ENCODE data around the gene IDUA.
A peak's percentile ranks its signal among the peaks of the same experiment; 100 is the strongest.

IDUA gene

DNA sequence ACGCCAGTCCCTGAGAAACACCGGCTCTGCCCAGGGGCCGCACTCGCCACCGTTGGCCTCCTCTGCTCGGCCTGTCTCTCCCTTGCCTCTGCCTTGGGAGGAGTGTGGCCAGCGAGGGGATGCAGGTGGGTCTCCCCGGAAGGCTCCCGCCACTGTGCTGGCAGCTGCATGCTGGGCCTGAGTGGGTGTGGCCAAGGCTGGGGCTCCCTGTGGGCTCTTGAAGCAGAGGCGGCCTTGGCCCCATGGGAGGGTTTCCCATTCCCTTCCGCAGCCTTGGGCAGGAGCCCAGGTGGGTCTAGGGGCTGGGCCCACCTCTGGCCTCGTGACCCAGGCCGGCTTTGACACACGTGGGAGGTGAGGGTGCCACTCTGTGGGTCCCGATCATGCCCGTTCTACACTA is 43.7 kb downstream of the IDUA start:
- TF ChIP-seq, protein P1, sequence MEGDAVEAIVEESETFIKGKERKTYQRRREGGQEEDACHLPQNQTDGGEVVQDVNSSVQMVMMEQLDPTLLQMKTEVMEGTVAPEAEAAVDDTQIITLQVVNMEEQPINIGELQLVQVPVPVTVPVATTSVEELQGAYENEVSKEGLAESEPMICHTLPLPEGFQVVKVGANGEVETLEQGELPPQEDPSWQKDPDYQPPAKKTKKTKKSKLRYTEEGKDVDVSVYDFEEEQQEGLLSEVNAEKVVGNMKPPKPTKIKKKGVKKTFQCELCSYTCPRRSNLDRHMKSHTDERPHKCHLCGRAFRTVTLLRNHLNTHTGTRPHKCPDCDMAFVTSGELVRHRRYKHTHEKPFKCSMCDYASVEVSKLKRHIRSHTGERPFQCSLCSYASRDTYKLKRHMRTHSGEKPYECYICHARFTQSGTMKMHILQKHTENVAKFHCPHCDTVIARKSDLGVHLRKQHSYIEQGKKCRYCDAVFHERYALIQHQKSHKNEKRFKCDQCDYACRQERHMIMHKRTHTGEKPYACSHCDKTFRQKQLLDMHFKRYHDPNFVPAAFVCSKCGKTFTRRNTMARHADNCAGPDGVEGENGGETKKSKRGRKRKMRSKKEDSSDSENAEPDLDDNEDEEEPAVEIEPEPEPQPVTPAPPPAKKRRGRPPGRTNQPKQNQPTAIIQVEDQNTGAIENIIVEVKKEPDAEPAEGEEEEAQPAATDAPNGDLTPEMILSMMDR (IDR thresholded peaks at IDR 0.05; ENCODE audit: low read depth, low read length), result no peak
- H3K4me3 ChIP-seq (replicated peaks in 1 of 2; ENCODE audit: low read depth in 2 of 2, low read length in 2 of 2), result no peak overlapping the region
- no peak for DNase-seq (ENCODE audit: low read depth in 2 of 2)

DNA sequence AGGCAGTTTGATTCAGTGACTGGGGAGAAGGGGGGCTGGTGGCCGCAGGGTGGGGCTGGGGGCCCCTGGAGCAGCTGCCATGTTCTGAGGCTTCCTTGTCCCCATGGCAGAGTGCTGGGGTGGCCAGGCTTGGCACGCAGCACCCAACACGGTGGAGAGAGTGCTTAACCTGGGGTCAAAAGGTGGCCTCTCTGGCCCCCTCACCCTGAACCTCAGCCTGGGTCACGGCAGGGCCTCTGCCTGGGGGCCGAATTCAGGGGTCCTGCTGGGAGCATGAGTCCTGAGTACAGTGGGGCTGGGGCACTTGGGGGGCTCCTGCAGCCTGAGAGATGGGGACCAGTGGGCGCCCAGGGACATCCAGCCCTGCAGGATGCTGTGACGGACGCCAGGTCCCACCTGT is 44.5 kb downstream of the IDUA start:
- no peak for DNase-seq (ENCODE audit: low read depth in 2 of 2)
- H3K4me3 ChIP-seq (replicated peaks in 1 of 2; ENCODE audit: low read depth in 2 of 2, low read length in 2 of 2), result no peak overlapping the region
- TF ChIP-seq, protein P1 (IDR thresholded peaks at IDR 0.05; ENCODE audit: low read depth, low read length), result no peak

DNA sequence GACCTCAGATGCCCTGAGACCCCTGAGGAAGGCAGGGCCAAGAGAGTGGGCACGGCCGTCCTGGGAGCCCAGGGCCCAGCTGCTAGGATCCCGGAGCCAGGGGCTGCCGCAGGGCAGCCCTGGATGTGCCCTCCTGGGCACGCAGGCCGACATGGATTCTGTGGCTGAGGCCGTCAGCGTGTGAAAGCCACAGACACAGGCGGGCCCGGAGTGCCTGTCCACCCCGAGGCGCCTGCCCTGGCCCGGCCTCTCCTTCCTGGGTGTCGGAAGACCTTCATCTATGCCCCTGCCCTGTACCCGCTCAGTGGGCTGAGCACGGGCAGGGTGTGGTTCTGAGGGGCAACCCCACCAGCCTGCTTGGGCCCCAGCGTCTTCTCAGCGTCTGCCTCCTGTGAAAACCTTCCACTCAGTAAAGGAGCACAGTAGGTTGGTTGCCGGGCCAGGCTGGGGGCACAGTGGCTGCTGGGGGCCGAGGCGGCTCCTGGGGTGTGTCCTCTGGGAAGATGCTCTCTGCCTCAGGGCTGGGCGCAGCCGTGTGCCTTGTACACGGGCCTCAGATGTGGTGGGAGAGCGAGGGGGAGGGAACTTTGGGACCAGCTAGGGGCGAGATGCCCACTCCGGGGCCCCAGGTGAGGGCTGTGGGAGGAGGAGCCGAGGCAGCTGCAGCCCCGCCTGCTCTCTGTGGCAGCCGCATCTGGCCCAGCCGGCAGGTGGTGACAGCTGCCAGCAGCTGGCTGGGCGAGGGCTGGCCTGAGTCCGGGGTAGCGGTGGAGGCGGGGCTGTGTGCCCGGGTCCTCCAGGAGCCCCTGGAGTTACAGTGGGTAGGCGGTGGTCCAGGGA is 45.3 kb downstream of the IDUA start:
- TF ChIP-seq, protein P1 (IDR thresholded peaks at IDR 0.05; ENCODE audit: low read depth, low read length), result no peak
- H3K4me3 ChIP-seq (replicated peaks in 1 of 2; ENCODE audit: low read depth in 2 of 2, low read length in 2 of 2), result no peak overlapping the region
- no peak for DNase-seq (ENCODE audit: low read depth in 2 of 2)

DNA sequence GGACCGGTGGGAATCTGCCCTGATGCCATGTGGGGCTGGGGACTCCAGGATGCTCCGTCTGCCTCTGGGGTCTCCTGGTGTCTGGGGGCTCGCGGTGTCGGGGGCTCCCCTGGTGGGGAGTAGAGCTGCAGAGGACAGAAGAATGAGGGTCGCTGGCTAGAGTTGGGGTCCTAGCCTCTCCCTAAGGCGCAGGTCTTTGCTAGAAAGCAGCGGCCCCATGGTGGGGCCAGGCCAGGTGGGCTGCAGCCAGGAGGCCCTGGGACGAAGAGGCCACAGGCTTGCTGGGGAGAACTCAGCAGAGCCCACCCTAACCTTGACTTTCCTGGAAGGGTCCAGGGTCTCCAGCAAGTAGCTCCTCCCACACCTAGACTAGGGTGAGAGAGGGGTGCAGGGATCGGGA is 46.0 kb downstream of the IDUA start:
- no peak for DNase-seq (ENCODE audit: low read depth in 2 of 2)
- TF ChIP-seq, protein P1 (IDR thresholded peaks at IDR 0.05; ENCODE audit: low read depth, low read length), result no peak
- no peak overlapping the region for H3K4me3 ChIP-seq (replicated peaks in 1 of 2; ENCODE audit: low read depth in 2 of 2, low read length in 2 of 2)

DNA sequence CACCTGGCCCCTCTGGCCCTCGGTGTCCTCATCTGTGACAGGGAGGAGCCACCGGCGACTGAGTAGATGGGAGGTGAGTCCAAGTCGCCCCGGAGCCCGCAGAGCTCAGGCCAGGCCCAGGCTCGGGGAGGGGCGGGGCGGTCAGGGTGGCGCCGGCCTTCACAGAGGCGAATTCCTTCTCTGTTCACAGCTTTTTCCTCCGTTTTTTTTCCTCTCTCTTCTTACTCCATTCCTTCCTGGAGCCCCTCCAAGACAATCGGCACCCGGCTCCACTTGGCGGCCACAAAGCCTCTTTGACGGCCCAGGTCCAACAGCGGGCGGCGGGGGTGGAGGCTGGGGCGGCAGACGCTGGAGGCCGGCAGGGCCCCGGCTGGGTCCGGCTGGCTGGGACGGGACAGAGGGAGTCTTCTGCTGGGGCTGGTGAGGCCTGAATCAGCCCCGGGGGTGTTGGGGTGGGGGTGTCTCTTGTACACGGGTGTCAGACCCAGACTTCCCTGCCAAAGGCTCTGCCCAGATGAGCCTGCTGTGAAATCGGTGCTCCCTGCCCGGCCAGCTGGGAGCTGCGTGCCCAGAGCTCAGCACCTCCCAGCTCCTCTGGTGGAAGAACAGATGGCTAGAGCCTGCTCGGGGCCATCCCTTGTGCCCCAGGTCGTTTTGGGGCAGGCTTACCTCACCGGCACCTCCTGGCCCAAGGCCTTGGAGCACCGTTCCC is 47.2 kb downstream of the IDUA start:
- TF ChIP-seq, protein P1 (IDR thresholded peaks at IDR 0.05; ENCODE audit: low read depth, low read length), result no peak
- H3K4me3 ChIP-seq (replicated peaks in 1 of 2; ENCODE audit: low read depth in 2 of 2, low read length in 2 of 2), result no peak overlapping the region

DNA sequence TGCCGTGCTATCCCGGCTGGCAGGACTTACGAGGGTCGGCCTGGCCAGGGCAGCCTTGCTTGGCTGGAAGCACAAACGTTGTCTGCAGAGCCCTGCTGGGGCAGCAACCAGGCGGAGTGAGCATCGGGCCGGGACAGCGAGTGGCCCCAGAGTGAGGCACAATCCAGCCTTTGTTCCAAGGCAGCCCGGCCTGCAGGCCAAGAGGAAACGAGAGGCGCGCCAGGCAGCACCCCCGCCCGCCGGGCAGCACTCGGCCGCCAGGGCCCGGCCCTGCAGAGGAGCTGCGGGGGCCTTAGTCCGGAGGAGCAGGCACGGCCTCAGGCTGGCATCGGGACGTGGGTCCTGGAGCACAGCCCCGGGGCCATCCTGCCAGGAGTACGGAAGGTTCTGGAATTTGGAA is 48.7 kb downstream of the IDUA start:
- peak in 1 of 2 donors; percentile 42 for DNase-seq (ENCODE audit: low read depth in 2 of 2)
- TF ChIP-seq, protein P1 (IDR thresholded peaks at IDR 0.05; ENCODE audit: low read depth, low read length), result no peak

More for the DNA sequence above, 47.2 kb downstream of the IDUA start:
- DNase-seq (ENCODE audit: low read depth in 2 of 2), result peak; percentile 27 to 94

More for the DNA sequence above, 48.7 kb downstream of the IDUA start:
- no peak overlapping the region for H3K4me3 ChIP-seq (replicated peaks in 1 of 2; ENCODE audit: low read depth in 2 of 2, low read length in 2 of 2)
